Islet precursor cell (in vitro differentiated cells): ENCODE data around the gene DYRK2.

Experiments
- DNase-seq: peaks from one replicate; pipeline ENCODE4 v3.0.0-alpha.2; 2018

Gene DYRK2

GRCh38 chr12:67646775-67647174 is 1.8 kb upstream of the DYRK2 start:
- DNase-seq = no peak

- no peak for DNase-seq
Measured at GRCh38 chr12:67647181-67647798, 1.3 kb upstream of the DYRK2 start.

- peak; percentile 97 for DNase-seq
Measured at GRCh38 chr12:67647799-67648520, 585 bp upstream of the DYRK2 start.

- DNase-seq = no peak
Measured at GRCh38 chr12:67649261-67649569, 670 bp downstream of the DYRK2 start.

- no peak for DNase-seq
Measured at GRCh38 chr12:67649570-67650387, 1.2 kb downstream of the DYRK2 start.

GRCh38 chr12:67650388-67651131 is 2.0 kb downstream of the DYRK2 start:
- DNase-seq = no peak

GRCh38 chr12:67651132-67651695 is 2.7 kb downstream of the DYRK2 start:
- DNase-seq = no peak

- no peak for DNase-seq
Measured at GRCh38 chr12:67655829-67656228, 7.3 kb downstream of the DYRK2 start.

GRCh38 chr12:67656251-67656650 is 7.7 kb downstream of the DYRK2 start:
- DNase-seq = no peak

- no peak for DNase-seq
Measured at GRCh38 chr12:67658486-67658885, 9.9 kb downstream of the DYRK2 start.

- DNase-seq = no peak
Measured at GRCh38 chr12:67659292-67659691, 10.7 kb downstream of the DYRK2 start.

- DNase-seq = peak; percentile 67
Measured at GRCh38 chr12:67661311-67662021, 12.9 kb downstream of the DYRK2 start.

- no peak for DNase-seq
Measured at GRCh38 chr12:67662910-67663538, 14.5 kb downstream of the DYRK2 start.

- DNase-seq = no peak
Measured at GRCh38 chr12:67664171-67664570, 15.6 kb downstream of the DYRK2 start.

- no peak for DNase-seq
Measured at GRCh38 chr12:67665679-67666078, 17.1 kb downstream of the DYRK2 start.

- DNase-seq = no peak
Measured at GRCh38 chr12:67666605-67667004, 18.1 kb downstream of the DYRK2 start.

- DNase-seq = no peak
Measured at GRCh38 chr12:67667276-67668073, 18.9 kb downstream of the DYRK2 start.

- no peak for DNase-seq
Measured at GRCh38 chr12:67669217-67669933, 20.8 kb downstream of the DYRK2 start.

GRCh38 chr12:67669934-67670631 is 21.5 kb downstream of the DYRK2 start:
- peak; percentile 82 for DNase-seq

- DNase-seq = peak; percentile 66
Measured at GRCh38 chr12:67671419-67671818, 22.9 kb downstream of the DYRK2 start.
